ENCODE measurements around the gene KCNJ12.

- TF ChIP-seq CTCF (IDR thresholded peaks at IDR 0.05) (no peak), NR2C2 (CRISPR knock-in tag; IDR thresholded peaks at IDR 0.05) (no peak), ZNF138 (CRISPR knock-in tag; conservative IDR thresholded peaks at IDR 0.05) (no peak), HMGA2 (CRISPR knock-in tag; IDR thresholded peaks at IDR 0.05) (no peak)
These were observed 79.6 kb downstream of the KCNJ12 start for GRCh38 chr17:21455761-21456160.
